GM18526 (cell line): ENCODE data around the gene ZMAT5.

Experiments
- POLR2A ChIP-seq: IDR thresholded peaks from 3 replicates; pipeline ENCODE4 v1.6.1; 2011; ENCODE audit not compliant: insufficient read length; ENCODE audit errors: extremely low read depth

ZMAT5 gene

DNA sequence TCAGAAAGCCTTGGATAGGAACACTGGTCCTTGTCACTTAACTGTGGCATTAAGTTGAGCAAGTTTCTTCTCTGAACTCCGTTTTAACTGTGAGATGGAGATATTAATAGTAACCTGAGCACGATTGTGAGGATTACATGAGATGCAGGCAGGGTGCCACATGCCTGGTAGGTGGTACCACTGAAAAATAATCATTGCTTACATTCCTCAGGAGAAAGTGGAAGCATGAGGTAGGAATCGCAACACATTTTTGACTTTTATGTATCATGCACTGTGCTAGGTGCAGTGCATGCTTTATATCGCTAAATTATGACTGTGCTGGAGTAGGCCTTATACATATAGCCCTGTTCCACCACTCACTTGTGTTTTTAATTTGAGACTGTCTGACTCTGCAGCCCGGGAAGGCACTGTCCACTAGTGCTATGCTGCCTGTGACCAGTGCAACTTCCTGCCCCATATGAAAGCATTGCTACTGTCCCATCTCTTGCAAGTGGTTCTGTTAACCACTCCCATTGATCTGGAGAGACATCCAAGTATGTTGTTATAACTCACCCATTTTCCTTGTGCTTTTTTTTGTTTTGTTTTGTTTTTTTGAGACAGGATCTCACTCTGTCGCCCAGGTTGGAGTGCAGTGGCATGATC lies 1.4 kb upstream of the ZMAT5 start:
- no peak for TF ChIP-seq POLR2A

DNA sequence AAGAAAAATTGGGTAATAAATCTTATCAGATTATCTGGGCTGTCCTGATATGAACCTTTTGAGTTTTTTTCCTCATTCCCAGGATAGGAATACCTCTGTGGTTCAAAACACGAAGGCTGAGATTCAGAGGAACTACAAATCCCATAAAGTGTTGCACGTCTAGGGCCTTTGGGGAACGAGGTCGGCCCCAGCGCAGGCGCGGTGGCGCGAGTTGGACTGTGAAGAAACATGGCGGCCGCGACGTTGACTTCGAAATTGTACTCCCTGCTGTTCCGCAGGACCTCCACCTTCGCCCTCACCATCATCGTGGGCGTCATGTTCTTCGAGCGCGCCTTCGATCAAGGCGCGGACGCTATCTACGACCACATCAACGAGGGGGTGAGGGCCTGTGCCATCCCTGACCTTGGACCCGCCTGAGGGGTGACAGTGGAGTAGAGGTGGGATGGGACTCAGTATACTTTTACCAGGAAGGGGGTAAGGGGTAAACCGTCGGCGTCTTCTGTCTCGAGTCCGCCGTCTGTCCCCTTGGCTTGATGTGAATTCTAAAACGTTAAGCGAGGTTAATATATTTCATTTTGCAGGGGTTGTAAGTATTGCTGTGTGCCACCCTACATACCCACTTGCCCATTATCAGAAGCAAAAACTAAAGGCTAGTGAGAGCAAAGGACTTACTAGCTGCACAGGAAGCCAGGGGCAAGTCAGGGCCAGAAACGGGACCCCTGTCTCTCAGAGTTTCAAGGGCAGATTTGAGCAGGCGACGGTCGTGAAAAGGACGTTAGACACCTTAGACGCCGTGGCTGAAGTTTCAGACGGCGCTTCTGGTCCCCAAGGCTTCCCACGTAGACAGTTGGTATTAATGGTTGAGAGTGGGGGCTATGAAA lies 604 bp upstream of the ZMAT5 start, which contains the start of gene UQCR10:
TSS of gene UQCR10 (plus strand) at position 199 of the 881 bp plus-strand sequence. CDS start at position 229, 30 bp downstream.
- peak; percentile 85 for TF ChIP-seq POLR2A

DNA sequence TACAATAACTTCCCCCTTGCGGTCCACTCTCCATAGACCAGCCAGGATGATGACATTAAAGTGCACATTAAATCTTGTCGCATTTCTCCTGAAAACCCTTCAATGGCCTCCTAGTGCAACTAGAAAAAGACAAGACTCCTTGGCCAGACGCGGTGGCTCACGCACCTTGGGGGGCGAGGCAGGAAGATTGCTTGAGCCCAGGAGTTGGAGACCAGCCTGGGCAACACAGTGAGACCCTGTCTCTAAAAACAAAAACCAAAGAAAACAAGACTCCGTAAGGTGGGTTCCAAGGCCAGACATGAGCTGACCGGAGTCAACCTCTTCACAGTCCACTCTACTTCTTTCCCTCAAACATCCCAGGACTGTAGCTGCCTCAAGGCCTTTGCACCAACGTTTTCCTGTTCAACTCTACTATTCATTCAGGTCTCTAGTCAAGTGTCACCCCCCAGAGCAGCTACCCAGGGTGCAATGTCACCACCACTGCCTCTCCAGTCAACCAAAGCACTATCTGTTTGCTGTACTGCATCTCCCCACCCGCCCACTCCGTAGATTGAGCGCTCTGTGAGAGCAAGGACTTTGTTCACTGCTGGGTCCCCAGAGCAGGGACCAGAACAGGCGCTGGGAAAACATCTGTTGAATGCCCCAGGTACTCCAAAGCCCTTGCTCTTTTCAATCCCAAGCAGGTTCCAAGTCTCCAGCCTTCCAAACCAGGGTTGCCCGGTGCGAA lies 739 bp downstream of the ZMAT5 start:
- no peak for TF ChIP-seq POLR2A

DNA sequence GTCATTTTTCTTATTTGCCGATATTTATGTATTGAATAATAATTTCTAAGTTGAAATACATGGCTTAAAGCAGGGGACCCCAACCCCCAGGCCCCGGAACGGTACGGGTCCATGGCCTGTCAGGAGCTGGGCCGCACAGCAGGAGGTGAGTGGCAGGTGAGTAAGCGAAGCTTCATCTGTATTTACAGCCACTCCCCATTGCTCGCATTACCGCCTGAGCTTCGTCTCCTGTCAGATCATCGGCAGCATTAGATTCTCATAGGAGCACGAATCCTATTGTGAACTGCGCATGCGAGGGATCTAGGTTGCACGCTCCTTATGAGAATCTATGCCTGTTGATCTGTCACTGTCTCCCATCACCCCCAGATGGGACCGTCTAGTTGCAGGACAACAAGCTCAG lies 4.5 kb downstream of the ZMAT5 start:
- TF ChIP-seq POLR2A = no peak

DNA sequence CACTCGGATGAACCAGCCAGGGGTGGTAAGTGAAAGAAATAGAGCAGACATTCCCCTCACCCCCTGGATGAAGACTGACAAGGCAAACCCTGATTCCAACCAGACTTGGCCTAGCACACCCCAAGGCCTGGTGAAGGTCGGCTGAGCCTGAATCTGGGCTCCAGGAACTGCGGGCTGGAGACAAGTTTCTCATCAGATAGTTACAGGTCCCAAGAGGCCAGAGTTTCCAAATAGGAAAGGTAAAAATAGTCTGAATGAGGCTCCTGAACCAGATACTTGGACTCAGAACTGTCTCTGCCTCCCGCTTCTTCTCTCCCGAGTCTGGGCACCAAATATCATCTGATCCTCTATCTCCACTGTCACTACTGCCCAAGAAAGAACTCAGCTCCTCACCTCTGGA lies 7.8 kb downstream of the ZMAT5 start:
- TF ChIP-seq POLR2A = no peak

DNA sequence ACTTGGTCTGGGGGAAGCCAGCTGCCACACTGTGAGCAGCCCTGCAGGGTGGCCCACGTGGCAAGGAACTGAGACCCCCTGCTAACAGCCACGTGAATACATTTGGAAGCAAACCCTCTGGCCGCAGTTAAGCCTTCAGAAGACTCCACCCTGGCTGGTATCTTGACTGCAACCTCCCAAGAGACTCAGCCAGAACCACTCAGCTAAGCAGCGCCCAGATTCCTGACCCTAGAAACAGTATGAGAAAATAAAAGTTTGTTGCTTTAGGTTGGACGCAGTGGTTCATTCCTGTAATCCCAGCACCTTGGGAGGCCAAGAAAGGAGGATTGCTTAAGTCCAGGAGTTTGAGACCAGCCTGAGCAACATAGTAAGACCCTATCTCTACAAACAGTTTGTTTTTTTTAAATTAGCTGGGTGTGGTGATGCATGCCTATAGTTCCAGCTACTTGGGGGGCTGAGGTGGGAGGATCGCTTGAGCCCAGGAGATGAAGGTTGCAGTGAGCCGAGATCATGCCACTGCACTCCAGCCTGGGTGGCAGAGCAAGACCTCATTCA lies 8.7 kb downstream of the ZMAT5 start:
- TF ChIP-seq POLR2A = no peak

DNA sequence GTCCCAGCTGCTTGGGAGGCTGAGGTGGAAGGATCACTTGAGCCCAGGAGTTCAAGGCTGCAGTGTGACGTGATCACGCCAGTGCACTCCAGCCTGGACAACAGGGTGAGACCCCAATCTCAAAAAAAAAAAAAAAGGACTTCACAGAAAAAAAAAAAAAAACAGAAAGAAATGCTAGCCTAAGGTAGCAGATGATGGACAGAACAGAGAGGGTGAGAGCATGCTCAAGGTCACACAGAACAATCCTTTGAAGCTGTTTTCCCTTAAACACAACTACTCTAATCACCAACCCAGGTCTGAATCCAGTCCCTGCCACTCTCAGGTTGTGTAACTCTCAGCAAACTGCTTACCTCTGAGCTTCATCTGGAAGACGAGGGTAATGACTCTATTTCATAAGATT lies 9.7 kb downstream of the ZMAT5 start:
- no peak for TF ChIP-seq POLR2A

DNA sequence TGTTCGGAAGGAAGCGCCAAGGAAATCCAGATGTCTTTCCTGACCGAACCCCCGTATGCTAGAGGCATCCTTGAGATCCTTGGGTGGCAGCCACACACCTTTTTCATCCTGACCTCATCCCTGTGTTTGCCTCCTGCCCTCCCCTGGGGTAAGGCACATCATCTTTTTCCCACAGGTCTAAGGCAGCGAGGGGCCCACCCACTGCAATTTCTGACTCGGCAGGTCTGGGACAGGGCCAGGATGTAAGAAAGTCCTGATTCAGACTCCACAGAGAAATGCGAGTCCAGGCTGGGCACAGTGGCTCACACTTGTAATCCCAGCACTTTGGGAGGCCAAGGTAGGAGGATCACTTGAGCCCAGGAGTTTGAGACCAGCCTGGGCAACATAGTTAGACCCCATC lies 10.5 kb downstream of the ZMAT5 start:
- no peak for TF ChIP-seq POLR2A

DNA sequence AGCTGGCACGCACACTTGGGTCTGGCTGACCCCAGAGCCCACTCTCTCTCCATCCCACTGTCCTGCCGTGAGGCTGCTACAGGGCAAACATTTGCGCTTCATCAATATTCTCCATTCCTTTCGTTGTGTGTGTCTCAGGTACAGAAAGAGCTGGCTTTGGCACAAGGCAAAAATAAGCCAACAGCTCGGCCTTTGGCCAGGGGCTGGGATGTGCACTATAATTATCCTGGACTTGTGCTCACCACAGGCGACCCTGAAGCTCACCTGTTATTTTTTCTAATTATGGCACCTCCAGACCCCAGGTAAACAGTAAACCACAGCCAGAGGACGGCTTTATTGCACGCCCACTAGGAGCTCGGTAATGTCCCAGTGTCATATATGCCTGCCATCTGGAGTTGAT lies 10.9 kb downstream of the ZMAT5 start:
- TF ChIP-seq POLR2A = no peak

DNA sequence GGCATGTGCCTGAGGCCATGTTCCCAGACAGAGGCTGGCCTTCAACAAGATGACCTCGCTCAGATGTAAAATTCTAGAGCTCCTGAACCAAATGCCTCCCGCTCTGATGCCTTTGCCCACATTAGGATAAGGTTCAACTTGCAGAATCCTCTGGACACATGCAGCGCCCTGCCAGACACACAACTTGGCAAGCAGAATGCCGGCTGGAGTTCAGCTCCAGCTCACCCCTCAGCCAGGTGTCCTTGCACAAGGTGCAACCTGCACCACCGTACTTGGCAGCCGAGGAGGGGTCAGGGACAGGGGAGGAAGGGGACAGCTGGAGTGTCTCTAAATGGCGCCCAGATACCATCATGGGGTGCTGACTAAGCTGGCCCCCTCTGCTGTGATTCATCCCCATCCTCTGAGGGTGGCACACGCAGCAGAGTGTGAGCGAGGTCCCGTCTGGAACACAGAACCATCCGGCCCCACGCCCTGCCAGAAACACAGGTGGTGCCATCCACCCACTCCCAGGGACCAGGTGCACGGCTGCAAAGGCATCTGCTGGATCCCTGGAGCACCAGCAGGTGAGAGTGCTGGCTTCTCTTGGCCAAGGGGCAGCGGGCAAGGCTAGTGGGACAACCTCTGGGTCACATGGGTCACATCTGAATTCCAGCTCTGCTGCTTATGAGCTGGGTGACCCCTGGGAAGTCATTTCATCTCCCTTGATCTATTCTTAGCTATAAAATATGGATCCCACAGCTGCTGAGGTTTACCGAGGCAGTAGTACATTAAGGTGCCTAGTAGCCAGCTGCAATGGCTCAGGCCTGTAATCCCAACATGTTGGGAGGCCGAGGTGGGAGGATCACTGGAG lies 12.8 kb downstream of the ZMAT5 start:
- TF ChIP-seq POLR2A = no peak

DNA sequence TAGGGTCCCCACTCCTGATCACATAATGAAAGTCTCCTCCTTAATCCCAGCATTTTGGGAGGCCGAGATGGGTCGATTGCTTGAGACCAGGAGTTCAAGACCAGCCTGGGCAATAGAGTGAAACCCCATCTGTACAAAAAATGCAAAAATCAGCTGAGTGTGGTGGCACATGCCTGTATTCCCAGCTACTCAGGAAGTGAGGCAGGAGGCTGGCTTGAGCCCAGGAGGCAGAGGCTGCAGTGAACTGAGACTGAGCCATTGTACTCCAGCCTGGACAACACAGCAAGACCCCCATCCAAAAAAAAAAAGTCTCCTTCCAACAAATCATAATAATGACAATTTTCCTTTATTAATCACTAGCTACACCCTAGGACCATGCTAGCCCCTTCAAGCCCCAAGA lies 15.1 kb downstream of the ZMAT5 start:
- TF ChIP-seq POLR2A = no peak

DNA sequence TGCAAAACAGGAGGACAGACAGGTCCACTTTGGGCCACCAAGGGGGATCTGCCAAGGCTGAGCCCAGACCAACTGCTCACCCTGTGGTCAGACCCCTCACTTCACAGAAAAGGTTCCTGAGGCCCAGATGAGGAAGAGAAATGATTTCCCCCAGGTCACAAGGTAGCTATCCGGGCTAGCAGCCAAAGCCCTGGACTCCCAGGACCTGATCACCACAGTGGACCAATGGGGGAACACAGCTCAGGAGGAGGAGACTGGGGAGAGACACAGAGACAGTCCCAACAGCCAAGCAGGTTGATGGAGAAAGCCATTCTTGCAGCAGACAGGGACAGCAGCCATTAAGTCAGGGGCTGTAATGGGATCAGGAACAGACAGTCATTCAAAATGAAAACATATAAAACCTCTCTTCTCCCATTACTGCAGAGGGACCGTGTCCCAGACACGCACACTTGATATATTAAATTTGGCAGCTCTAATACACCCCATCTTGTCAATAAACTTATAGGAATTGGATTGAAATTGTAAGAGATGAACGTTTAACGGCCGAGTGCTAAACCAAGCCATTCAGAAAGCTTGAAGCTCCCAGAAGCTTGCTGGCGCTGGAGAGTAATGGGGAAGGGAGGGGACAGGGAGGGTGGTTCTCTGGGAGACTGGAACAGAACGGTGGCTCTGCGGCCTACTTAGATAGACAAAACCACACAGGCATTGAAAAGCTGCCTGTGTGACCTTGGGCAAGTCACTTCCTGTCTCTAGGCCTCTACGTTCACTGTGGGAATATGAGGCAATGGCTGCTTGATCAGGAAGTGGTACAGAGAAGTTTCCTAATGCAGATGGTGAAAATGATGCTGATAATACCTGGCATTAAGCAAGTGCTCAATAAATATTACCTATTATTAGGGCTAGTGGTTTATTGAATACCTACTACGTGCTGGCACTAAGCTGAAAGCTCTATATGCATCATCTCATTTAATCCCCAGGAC lies 16.0 kb downstream of the ZMAT5 start:
- TF ChIP-seq POLR2A = no peak

DNA sequence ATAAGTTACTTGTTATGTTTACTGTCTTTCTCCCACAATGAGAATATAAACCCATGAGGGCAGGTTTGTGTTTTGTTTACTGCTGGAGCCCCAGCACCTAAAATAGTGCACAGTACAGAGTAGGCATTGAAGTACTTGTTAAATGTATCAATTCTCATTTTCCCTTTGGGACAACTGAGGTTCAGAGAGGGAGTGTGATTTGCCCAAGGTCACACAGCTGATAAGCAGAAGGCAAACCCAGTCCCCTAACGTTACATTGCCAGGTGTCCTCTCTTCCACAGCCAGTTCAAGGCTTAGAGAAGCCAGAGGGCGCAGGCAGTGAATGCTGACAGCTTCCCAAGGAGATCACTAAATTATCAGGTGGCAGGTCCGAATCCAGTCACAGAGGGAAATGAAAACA lies 16.8 kb downstream of the ZMAT5 start:
- TF ChIP-seq POLR2A = no peak

DNA sequence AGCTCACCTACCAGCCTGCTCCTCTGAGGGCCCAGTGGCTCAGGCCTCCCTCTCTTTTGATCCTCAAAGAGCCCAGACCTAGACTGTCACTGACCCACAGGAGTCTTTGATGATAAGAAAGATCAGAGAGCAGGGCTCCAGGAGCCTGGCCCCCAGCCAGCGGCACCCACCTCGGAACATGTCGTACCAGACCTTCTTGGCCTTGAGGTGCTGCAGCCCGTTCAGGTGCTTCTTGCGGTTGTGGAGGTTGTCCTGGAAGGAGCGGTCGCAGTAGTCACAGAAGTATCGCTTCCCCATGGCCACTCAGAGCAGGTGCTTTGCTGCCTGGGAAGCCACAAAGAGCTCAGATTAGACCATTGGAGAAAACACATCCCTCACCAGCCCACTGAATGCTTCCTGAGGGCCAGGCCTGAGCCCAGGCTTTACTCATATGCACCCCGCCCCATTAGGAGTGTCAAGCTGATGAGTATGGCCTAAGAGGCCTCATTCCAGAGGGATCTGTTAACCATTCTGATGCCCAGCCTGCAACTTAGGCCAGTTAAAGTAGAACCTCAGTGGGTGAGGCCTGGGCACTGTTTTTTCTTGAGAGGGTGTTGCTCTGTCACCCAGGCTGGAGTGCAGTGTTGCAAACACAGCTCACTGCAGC lies 18.4 kb downstream of the ZMAT5 start:
- TF ChIP-seq POLR2A = no peak
